ENCODE results near the gene MYO1C. TPM values are rescaled to one million over a fixed set of nuclear protein-coding genes. Genes with fewer than 3 reads are reported as not detected.

Gene MYO1C
- total RNA-seq, 1 donor from 2014 or later: 37.9 TPM

DNA sequence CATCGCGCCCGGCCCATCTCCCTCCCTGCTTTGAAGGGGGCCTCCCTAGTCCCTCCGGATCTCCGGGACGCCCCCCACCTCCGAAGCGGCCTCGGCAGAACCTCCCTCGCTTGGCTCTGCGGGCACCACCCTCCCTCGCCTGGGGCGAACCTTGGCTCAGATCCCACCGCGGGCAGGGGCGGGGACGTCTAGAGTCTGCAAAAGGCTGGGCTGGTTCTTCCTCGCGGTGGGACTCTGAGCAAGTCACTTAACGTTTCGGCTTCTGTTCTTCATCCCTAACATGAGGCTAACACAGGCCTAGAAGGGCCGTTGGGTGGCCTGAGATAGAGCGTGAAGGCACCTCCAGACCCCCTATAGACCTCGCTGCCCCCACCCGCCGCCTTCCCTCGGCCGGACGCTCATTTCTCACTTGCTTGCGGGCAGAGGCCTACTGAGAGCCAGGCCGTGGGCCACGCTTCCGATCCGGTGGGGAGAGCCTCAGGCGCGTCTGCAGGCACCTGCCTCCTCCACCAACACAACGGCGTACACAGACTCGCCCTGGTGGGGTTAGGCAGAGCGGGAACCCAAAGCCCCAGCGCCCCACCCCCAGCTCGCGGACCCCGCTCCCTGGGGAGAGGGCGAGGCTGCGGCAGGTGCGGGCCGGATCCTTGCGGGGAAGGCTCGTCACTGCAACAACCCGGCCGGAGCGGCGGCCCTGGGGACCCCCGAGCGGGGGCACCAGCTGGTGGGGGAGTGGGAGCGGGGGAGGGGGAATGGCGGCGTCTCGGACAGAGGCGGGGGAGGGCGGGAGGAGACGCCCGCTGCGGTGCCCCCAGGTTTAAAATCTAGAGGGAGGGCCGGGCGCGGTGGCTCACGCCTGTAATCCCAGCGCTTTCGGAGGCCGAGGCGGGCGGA lies 5.4 kb downstream of the MYO1C start:
- intact Hi-C loops (cut with micrococcal nuclease): loop anchor here (10.0 kb wide), 1 partner anchor 78 kb away; the partner anchor contains the start of gene PITPNA

DNA sequence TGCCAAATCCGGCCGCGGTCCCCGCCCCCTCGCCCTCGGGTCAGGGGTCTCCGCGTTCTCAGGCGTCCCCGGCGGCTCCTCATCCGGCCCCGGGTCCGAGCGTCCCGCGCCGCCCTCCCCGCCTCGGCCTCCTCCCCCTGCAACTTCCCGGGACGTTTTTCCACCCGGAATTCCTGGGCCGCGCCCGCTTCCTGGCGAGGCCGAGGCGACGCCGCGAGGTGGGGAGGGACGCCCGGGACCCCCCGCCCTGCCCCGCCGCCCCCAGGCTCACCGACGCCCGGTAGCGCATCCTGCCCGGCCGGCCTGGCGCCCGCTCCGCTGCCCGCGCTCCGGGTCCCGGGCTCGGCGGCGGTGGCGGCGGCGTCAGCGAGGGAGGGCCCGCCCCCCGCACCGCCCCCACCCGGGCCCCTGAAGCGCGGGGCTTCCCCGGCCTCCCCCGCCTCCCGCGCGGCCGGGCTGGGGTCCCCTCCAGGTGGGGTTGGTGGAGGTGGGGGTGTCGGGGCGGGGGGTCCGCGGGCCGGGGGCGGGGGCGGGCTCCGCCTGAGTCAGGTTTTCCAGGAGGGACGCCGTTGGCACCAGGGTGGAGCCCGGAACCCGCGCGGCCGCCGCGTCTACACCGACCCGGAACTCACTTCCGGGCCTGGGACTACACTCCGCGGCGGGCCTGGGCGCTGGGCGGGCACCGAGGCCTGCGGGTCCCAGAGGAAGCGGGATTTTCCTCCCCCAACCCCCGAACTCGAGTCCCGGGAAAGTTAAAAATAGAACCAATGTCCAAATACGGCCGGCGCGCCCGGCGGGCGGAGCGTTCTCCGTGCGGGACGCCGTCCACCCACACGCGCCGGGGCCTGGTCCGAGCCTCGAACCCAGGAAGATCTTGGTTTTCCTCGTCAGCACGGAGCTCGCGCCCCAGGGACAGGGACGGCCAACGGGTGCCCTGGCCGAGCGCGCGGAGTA lies 6.8 kb downstream of the MYO1C start:
- intact Hi-C loops (cut with micrococcal nuclease): loop anchor here (10.0 kb wide), 1 partner anchor 79 kb away; the partner anchor contains the start of gene PITPNA

- intact Hi-C loops (cut with micrococcal nuclease): loop anchor here (10.0 kb wide), 1 partner anchor 80 kb away; the partner anchor contains the start of gene PITPNA
Measured at GRCh38 chr17:1484676-1485422, 7.6 kb downstream of the MYO1C start.

GRCh38 chr17:1484060-1484535 lies 8.4 kb downstream of the MYO1C start:
- intact Hi-C loops (cut with micrococcal nuclease): loop anchor here (10.0 kb wide), 1 partner anchor 81 kb away; the partner anchor contains the start of gene PITPNA

- intact Hi-C loops (cut with micrococcal nuclease): loop anchor here (10.0 kb wide), 1 partner anchor 82 kb away; the partner anchor contains the start of gene PITPNA
Measured at GRCh38 chr17:1482680-1483079, 9.8 kb downstream of the MYO1C start.

GRCh38 chr17:1481736-1482135 lies 10.8 kb downstream of the MYO1C start:
- intact Hi-C loops (cut with micrococcal nuclease): loop anchor here (10.0 kb wide), 1 partner anchor 83 kb away; the partner anchor contains the start of gene PITPNA

GRCh38 chr17:1480747-1481465 lies 11.6 kb downstream of the MYO1C start:
- intact Hi-C loops (cut with micrococcal nuclease): loop anchor here (10.0 kb wide), 1 partner anchor 84 kb away; the partner anchor contains the start of gene PITPNA

DNA sequence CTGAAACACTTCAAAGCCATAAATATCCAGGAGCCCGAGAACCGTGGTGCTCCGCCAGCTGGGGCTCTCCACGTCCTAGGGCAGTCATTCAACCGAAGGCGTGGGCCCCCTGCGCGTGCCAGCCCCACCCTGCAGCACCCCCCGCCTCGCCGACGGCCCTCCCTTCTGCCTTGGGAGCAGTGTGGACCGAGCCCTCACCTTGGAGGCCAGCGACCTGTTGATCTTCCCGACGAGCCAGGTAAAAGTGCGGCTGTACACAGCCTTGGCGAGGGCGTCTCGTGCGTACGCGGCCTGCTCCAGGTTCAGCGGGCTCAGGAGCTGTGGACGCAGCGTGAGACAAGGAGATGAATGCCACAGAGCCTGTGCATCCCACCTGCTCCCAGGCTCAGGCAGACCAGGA lies 14.1 kb downstream of the MYO1C start:
- intact Hi-C loops (cut with micrococcal nuclease): no loop called here

- intact Hi-C loops (cut with micrococcal nuclease): no loop called here
Measured at GRCh38 chr17:1475321-1475854, 17.1 kb downstream of the MYO1C start.

GRCh38 chr17:1474402-1475189 lies 17.9 kb downstream of the MYO1C start:
- intact Hi-C loops (cut with micrococcal nuclease): no loop called here

- intact Hi-C loops (cut with micrococcal nuclease): no loop called here
Measured at GRCh38 chr17:1473841-1474240, 18.6 kb downstream of the MYO1C start.

GRCh38 chr17:1473170-1473569 lies 19.3 kb downstream of the MYO1C start:
- intact Hi-C loops (cut with micrococcal nuclease): no loop called here

GRCh38 chr17:1471911-1472821 lies 20.3 kb downstream of the MYO1C start:
- intact Hi-C loops (cut with micrococcal nuclease): no loop called here

DNA sequence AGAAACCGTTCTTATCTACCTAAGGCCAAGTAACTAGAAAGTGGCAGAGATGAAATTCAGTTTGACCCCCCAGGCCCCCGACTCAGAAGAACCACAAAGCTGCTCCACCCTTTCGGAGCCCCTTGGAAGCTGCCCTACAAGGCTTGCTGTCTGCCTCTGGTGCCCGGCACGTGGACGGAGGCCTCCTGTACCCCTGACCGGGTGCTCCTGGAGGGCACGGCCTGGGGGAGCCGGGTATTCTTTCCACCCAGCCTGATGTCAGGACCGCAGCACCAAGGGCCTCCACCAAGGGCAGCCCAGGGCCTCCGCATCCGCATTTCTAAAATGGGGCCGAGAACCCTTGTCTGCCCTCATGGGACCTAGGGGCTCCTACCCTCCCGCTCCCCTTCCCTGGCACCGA lies 21.0 kb downstream of the MYO1C start:
- intact Hi-C loops (cut with micrococcal nuclease): no loop called here

- intact Hi-C loops (cut with micrococcal nuclease): no loop called here
Measured at GRCh38 chr17:1470755-1471462, 21.6 kb downstream of the MYO1C start.

- intact Hi-C loops (cut with micrococcal nuclease): no loop called here
Measured at GRCh38 chr17:1470071-1470754, 22.3 kb downstream of the MYO1C start.

Measured in T-helper 2 cell treated with Interferon-gamma antibody and Interleukin-4, amounts not matched to agents 100 ng/mL and 5 ng/mL, for 36 hours (primary cell).